NCI-H2196 treated with DMSO at 0.1 percent for 48 hours (cell line): ENCODE results near the gene ADGRL3.
"Not testable (repeated sequence)": the region's sequence is repeated elsewhere in the genome, so short reads cannot be mapped to it uniquely, and the experiment has no call there.

Experiments used
- DNase-seq: peaks from one replicate; lab custom pipeline; 2025; ENCODE audit not compliant: unreplicated experiment; lab: John Stamatoyannopoulos, UW

Gene ADGRL3

DNA sequence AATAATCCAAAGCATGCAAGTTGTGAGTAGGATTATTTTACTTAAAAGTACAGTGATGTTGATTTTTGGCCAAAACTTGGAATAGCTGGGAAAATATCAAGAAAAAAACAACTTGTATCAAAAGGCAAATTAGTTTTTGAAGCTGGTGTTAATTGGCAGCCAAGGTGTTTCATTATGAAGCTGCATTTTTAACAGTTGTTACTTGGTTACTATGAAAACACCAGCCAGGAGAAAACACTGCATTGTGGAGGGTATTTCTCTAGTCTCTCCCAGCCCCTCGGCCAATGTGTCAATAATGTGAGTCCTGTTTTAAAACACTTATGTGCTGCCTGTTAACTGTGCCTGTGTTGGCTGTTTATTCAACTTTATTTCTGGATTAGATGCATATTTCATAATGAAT is 733.4 kb downstream of the ADGRL3 start:
- no peak for DNase-seq

DNA sequence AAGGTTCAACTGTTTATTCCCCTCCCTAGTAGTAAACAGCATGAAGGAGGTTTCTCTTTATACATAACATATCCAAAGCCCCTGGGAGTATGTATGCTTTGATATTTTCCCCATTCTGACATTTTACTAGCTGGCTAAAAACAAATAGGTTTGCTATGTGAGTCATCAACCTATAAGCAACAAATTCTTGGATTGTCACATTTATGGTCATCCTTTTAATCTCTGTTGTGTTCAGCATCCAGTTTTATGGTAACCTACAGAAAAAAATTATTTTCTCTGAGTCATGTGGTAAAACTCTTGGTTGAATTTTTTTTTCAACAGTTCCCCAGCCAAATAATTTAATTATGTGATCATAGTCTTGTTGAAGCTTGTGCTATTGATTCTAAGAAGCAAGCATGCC is 734.1 kb downstream of the ADGRL3 start:
- DNase-seq: no peak

DNA sequence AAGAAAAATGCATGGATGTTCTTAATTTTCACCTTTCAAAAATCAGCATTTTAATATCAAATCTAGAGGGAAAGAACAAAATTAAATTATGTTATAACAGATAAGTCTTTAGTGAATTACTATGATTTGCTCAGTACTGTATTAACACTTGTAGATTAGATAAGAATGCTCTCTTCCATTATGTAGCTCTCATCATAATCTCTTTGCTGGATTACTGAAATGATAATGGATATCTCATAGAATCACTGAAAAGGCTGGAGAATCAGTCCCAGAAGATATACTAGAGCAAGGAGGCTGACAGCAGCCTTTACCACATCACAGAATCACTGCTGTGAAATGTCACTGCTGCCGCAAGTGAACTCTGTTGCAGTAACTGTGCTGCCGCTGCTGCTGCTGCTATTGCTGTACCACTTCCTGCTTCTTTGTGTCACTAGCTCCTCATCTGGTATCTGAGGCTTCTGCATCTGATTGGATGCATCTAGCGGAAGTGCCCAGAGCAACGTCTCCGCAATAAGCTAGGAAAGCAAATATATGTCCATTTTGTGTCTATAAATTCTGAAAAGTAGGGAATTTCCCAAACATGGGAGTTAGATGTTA is 738.2 kb downstream of the ADGRL3 start:
- DNase-seq: no peak

DNA sequence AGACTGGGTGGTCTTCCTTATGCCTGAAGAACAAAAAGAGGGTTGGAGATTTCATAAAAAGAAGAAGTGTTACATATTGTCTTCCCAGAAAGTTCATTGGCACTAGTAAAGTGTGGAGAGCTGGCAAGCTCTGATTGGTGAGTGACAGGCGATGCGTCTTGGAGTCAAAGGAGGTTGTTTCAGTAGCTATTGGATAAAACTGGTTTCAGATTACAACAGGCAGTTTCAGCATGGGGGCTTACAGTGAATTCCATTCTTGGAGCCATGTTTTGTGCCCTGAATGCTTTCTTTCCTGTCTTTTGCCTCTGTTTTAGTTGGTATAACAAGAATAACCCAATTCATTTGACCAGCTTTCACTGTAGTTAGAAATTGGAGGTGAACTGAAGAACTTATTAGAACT is 750.5 kb downstream of the ADGRL3 start:
- no peak for DNase-seq

DNA sequence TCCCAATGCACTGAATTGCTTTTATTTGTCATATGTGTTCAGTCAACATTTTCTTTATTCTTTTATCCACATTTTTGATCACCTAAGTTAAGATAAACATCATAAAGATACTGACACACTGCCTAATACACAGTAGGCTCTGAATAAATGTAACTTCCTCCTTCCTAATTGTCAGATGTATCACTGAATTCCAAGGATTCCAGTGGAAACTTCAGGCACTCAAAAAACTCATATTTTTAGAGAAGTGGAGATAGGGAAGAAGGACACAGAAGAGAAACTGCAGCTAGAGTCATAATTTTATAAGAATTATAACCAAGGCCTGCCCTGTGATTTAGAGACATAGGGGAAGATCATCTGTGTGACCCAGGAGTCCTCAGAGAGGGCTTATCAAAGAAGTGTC is 753.3 kb downstream of the ADGRL3 start:
- DNase-seq: no peak

DNA sequence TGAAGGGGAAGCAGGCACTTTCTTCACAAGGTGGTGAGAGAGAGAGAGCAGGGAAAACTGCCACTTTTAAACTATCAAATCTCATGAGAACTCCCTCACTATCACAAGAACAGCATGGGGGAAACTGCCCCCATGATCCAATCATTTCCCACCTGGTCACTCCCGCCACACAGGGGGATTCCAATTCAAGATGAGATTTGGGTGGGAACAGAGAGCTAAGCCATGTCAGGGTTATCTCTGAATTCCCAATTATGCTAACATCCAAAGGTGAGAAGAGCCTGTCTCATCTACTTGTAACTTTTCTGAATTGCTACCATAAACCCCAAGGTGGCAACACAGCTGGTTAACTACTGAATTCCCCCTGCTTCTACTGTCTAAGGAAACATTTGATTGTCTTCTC is 758.5 kb downstream of the ADGRL3 start:
- DNase-seq: no peak

DNA sequence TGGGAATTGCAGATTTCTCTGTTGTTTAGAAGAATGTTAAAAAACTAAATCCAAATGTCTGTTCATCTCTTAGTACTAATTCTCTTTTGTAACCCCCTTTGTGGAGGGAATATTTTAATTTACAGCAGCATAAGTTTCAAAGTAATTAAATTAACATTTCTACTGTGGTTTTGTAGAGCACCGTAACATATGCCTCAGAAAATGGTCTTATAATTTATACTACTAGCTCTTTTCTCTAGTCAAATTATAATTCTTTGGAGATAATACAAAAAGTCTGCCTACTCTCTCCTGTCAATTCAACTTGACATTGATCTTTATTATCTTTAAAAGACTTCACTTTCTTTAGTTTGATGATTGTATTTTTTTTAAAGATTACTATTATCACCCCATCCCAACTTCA is 759.0 kb downstream of the ADGRL3 start:
- no peak for DNase-seq

DNA sequence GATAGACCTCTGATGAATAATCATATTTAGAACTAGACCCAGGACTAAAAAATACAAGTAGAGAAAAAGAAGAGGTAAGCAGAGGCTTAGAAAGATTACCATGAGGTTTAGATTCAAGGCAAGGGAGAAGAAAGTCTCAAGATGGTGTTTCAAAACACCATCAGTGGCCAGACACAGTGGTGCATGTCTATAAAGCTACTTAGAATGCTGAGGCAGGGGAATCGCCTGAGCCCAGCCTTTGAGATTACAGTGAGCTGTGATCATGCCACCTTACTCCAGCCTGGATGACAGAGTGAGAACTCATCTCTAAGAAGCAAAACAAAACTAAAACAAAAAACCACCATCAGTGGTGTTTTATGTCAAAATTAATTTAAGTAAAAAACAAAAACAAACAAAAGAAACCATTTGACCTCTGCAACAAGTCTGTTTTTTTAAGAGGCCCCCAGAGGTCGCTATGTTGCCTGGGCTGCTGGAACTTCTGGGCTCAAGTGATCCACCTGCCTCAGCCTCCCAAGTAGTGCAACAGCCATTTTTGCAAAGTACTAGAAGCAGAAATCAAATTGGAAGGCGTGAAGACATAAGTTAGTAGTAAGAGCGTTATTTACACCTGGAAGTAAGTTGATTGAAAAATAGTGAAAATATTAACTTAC is 784.3 kb downstream of the ADGRL3 start:
- DNase-seq: no peak

DNA sequence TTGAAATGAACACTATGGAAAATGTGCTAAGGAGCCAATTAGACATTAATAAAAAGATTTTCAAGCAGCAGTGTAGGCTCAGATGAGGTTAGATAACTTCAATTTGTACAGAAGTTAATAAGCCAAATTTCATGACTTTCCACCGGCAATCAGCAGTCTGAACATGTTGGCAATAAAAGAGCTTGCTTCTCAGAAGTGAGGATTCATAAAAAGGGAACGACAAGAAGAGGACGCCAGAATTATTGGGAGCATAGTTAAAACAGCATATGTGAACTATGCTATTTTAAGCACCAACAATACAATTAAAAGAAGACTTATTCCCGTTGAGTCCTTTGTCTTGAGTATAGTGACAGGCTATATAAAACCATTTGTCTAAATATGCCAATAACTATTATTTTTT is 785.3 kb downstream of the ADGRL3 start:
- DNase-seq: no peak

DNA sequence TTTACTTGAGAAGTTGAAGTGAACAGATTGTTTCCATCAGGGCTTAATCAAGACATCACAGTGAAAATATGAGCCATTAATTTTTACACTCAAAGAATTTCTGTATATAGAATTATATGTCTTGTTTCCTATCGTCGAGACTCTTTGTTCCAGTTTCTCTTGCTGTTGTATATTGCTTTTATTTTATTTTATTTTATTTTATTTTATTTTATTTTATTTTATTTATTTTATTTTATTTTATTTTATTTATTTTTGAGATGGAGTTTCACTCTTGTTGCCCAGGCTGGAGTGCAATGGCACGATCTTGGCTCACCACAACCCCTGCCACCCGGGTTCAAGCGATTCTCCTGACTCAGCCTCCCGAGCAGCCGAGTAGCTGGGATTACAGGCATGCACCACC is 786.8 kb downstream of the ADGRL3 start:
- DNase-seq: not testable (repeated sequence)

DNA sequence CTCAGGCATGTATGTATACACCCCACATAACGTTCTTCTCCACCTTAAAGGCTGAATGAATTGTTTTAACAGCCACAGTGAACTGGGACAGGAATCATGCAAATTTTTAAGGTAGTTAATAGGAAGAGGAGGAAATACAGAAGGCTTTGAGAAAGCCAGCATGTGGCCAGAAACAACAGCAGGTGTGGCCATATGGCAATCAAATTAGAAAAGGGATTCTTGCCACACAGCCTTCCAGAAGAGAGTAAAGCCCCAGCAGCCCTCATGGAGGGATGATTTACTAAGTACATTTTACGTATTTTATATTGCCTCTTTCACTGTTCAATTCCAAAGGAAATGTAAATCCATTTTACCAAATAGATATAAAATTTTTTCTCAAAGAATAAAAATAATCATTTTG is 792.2 kb downstream of the ADGRL3 start:
- no peak for DNase-seq

DNA sequence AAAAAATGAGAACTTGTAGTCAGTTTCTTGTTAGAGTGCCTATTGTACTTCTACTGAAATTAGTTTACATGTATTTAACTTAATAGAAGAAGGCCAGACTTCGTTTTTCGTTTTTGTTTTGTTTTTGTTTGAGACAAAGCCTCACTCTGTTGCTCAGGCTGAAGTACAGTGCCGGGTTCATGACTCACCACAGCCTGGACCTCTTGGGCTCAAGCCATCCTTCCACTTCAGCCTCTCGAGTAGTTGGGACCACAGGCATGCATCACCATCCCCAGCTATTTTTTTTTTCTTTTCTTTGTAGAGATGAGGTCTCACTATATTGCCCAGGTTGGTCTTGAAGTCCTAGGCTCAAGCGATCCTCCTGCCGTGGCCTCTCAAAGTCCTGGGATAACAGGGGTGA is 793.9 kb downstream of the ADGRL3 start:
- DNase-seq: no peak

DNA sequence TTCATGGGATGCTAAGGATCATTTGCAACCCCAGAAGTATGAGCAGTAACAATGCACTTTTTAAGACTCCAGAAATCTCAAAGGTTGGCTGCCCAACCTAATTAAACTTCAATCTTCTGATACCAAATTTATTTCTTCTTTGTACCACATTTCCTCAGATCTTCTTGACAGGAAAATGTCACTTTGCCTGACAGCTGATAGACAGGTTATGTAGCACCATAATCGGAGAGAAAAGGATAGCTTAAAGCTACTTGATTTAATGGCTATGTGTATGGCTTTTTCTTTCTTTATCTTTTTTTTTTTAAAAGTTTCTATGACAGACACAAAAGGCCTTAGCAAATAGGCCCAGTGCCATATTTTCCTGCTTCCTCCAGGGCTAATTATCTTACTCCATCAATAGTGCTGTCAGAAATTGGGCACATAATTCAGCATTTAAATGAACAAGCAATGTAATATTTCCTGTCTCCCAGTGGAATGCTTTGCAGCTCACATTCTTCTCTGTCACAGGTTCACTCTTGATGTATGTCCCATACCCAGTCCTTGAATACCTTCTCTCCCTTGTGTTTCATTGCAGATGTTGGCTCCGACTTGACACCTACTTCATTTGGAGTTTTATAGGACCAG is 795.7 kb downstream of the ADGRL3 start:
- no peak for DNase-seq

DNA sequence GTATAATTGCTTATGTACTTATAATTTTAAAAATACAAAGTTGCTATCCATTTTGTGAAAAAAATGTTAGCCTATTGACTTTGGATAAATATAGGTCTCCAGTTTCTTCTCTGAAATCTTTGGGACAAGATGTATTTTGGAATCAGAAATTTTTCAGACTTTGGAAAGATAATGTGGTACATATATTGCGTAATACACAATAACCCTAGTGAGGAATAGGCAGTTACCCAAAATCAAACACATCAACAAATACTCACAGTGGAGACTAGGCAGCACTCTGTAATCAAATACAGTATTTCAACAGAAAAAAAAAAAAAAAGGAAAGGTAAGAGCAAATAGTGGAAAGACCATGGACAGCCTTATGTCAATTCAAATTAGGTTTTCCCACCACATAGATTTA is 796.8 kb downstream of the ADGRL3 start:
- DNase-seq: no peak

DNA sequence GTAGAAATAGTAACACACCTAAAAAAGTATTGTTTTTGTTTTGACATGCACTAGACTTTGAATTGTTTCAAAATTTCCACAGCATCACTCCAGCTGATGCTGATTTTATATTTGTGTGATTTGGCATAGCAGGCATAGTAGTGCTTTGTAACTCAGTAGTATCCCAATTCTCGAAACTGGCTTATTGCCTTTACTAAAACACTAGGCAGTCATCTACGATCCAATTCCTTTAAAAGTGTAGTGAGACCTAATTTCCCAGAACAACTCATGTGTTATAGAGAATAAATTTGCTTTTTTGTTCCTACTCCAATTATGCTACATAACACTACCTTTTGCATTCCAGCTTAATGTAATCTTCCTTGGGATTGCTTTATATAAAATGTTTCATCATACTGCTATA is 797.7 kb downstream of the ADGRL3 start:
- no peak for DNase-seq

DNA sequence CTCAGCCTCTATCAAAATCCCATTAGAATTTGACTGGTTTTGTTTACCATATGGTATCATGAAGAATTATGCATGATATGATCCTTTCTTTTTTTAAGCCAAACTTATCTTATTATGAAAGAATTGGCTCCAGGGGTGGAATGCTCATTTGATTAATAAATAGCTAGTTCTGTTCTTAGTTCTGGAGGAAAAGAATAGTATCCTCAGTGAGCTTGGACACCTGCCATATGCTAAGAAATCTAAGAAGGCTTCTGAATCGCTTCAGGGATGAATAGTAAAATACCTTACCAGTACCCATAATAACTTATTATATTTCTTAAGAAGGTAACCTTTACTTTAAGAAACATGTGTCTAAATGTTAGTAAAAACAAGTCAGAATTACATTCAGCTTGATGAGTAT is 803.6 kb downstream of the ADGRL3 start:
- no peak for DNase-seq

DNA sequence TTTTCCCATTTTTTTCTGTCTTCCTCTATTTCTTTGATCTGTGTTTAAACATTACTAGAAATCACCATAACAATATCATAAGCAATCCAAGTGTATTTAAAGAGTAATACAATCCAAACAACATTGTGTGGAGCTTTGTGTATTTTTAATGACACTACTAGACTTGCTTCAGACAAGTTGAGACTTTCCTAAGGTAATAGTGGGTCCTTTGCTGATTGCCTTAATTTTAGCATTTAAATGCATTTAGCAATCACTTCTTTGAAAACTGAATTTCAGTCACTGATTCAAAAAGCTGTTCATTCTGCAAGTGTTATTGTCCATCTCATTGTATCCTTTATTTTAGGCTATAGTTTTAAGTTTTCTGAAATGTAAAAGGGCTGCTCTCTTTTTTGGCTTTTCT is 804.8 kb downstream of the ADGRL3 start:
- no peak for DNase-seq

DNA sequence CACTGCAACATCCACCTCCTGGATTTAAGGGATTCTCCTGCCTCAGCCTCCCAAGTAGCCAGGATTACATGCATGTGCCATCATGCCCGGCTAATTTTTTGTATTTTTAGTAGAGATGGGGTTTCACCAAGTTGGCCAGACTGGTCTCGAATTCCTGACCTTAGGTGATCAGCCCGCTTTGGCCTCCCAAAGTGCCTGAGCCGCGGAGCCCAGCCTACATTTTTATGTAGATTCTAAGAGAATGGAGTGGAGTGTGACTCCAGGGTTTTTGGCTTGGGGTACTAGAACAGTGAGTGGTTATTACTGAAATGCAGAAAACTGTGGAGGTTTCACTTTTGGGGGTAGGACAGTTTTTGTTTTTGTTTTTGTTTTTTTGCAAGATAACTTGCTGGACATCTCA is 806.0 kb downstream of the ADGRL3 start:
- no peak for DNase-seq

DNA sequence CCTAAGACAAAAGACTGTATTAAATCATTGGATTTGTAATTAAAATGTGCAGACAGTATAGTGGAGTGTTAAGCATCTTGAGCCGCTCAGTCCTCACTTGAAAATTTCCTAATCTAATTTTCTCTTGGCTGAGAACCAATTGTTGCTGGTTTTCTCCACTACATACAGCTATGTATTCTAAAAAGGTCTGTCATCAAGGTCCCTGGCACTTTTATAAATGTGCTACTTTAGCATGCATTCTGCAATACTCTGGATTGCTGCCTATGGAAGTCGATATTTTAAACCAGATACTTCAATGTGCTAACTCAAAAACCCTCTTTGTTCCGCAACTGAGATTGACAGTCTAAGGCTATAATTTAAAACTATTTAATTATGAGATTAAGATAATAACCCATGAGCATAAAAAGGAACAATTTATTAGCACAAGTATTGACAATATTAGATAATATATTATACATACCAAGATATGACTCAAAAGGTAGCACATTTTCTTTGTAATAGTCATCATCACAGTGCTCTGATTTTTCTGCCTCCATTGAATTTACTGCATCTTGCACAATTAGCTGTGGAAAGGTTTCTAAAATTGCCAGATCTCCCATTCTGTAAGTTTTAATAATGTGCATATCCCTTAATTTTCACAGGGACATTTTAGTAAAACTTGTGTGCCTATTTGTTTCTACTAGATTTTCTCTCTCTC is 815.1 kb downstream of the ADGRL3 start:
- no peak for DNase-seq

DNA sequence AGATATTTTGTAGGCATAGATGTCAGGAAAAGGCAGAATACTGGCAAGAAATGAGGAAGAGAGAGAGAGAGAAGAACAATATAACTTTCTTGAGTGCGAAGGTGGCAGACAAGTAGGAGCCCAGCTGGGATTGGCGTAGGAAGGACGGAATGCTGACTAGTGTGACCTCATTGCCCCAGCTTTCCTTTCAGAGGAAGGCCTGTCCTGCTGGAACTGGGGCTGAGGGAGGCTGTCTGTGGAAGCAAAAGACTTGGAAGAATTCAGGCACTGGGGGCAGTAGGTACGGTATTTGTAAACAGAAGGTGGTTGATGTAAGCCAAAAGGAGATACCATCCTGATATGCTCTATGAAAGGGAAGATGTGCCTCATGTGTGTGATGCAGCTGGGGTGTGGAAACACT is 818.4 kb downstream of the ADGRL3 start:
- DNase-seq: no peak

DNA sequence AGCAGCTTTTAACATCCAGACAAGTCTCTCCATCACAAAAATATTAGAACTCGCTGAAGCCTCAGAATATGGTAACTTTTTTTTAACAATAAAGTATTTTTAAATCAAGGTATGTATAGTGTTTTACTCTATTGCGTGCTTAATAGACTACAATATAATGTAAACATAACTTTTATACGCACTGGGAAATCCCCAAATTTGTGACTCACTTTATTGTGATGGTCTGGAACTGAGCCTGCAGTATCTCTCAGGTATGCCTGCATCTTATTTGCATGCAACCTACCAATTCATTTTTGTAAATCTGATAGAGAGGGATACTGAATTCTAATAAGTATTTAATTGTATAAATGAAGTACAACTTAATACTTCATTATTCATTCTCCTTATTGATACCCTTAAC is 823.5 kb downstream of the ADGRL3 start:
- no peak for DNase-seq

DNA sequence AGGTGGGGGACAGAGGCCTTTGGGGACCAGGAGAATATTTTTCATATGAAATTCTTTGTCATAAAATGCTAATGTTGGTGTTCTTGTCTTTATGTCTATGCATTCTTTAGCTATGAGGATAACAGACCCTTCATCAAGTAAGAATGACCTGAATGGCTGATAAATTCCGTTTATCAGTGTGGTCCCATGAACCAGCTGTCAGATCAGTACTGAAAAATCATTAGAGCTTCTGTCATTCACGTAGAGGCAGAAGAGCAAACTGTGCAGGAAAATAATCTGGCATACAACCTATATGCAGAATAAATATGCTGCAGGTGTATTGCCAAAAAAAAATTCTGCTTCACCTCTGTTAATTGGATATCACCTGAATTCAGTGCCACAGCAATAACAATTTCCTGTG is 828.6 kb downstream of the ADGRL3 start:
- no peak for DNase-seq
